Embryonic facial prominence (tissue), 1 donor: ENCODE results near the gene CLCN7.

Source experiments
- DNase-seq: peaks from one replicate; pipeline ENCODE4 v3.0.0-alpha.2; 2016; ENCODE audit errors: extremely low spot score

Gene CLCN7

GRCh38 chr16:1401758-1402154 is 73.1 kb downstream of the CLCN7 start:
- no peak for DNase-seq

- no peak for DNase-seq
Observed at GRCh38 chr16:1401061-1401757, 73.6 kb downstream of the CLCN7 start.

GRCh38 chr16:1398826-1399581 is 75.8 kb downstream of the CLCN7 start:
- DNase-seq = no peak

- DNase-seq = no peak
Observed at GRCh38 chr16:1398351-1398750, 76.5 kb downstream of the CLCN7 start.

- no peak for DNase-seq
Observed at GRCh38 chr16:1397779-1398178, 77.0 kb downstream of the CLCN7 start.

GRCh38 chr16:1395444-1396031 is 79.3 kb downstream of the CLCN7 start:
- no peak for DNase-seq
